HepG2 (cell line): ENCODE results near the gene AMTN. TPM values are rescaled to one million over a fixed set of nuclear protein-coding genes. Genes with fewer than 3 reads are reported as not detected.
A peak's percentile ranks its signal among the peaks of the same experiment; 100 is the strongest.

ENCODE experiments used
- BCL6 ChIP-seq: IDR thresholded peaks from 2 replicates; pipeline ENCODE4 v1.6.1; 2016; ENCODE audit warnings: missing genetic modification reagents, missing compliant biosample characterization
- CBX2 ChIP-seq, 2 experiments: fragments of 200-600 bp in 1 of 2; sonication (generic); formaldehyde crosslinking in 1 of 2; IDR thresholded peaks; 2 replicates each; pipeline versions ENCODE4 v1.7.0 to v1.8.1; 2018 to 2022; ENCODE audit warnings: low read depth in 2 of 2, low read length in 1 of 2, mild to moderate bottlenecking in 1 of 2, missing genetic modification reagents in 1 of 2
- ESRRA ChIP-seq: sonication (generic); formaldehyde crosslinking; IDR thresholded peaks from 2 replicates; pipeline ENCODE4 v1.5.1; 2020; ENCODE audit warnings: mild to moderate bottlenecking, low read depth, missing genetic modification reagents
- FOXA3 ChIP-seq: IDR thresholded peaks from 2 replicates; pipeline ENCODE4 v1.6.1; 2016; ENCODE audit warnings: missing genetic modification reagents, missing compliant biosample characterization
- GFI1 ChIP-seq: sonication (generic); formaldehyde crosslinking; IDR thresholded peaks from 2 replicates; pipeline ENCODE4 v1.5.0; 2020; ENCODE audit warnings: missing genetic modification reagents, mild to moderate bottlenecking, borderline replicate concordance
- KLF16 ChIP-seq, 2 experiments: sonication (generic) in 1 of 2; formaldehyde crosslinking in 1 of 2; IDR thresholded peaks; 2 replicates each; pipeline versions ENCODE4 v1.6.1 to v1.8.0; 2016 to 2023; ENCODE audit warnings: missing genetic modification reagents in 2 of 2, missing compliant biosample characterization in 1 of 2
- MED8 ChIP-seq: sonication (generic); formaldehyde crosslinking; IDR thresholded peaks from 2 replicates; pipeline ENCODE4 v1.8.1; 2023; ENCODE audit warnings: mild to moderate bottlenecking, missing genetic modification reagents; ENCODE audit not compliant: insufficient replicate concordance
- PITX1 ChIP-seq: sonication (generic); formaldehyde crosslinking; IDR thresholded peaks from 2 replicates; pipeline ENCODE4 v1.5.1; 2020; ENCODE audit warnings: mild to moderate bottlenecking, missing genetic modification reagents
- SOX13 ChIP-seq, 3 experiments: fragments of 450-650 bp in 1 of 3; sonication (generic) in 1 of 3; formaldehyde crosslinking in 1 of 3; IDR thresholded peaks in 2 of 3; conservative IDR thresholded peaks in 1 of 3; 2 replicates each; pipeline versions ENCODE4 v1.5.0 to v1.6.1; 2016 to 2020; ENCODE audit warnings: antibody characterized with exemption in 1 of 3, mild to moderate bottlenecking in 1 of 3, missing compliant biosample characterization in 1 of 3, missing genetic modification reagents in 1 of 3, moderate library complexity in 1 of 3
- XRCC5 ChIP-seq: fragments of 200-400 bp; formaldehyde crosslinking; optimal IDR thresholded peaks from 2 replicates; pipeline ENCODE3; 2017; ENCODE audit warnings: mild to moderate bottlenecking, low read length
- ZNF138 ChIP-seq: sonication (generic); formaldehyde crosslinking; IDR thresholded peaks from 2 replicates; pipeline ENCODE4 v1.5.0; 2020; ENCODE audit warnings: mild to moderate bottlenecking, low read depth, missing genetic modification reagents
- ZNF292 ChIP-seq: sonication (generic); formaldehyde crosslinking; IDR thresholded peaks from 2 replicates; pipeline ENCODE4 v1.8.1; 2022; ENCODE audit warnings: mild to moderate bottlenecking, low read depth, missing genetic modification reagents, borderline replicate concordance
- polyA plus RNA-seq, 8 experiments: library from polyadenylated mRNA; depleted of rRNA in 3 of 8; stranded (reverse) in 7 of 8; unstranded in 1 of 8; fragments of >200 nt; fragmentation: Illumina TruSeq in 4 of 8; extraction: Trizol in 4 of 8; gene quantifications; 2 replicates each; pipeline versions ENCODE4 v1.2.1 to v1.2.3, GENCODE V29; 2011 to 2016; ENCODE audit warnings: low read depth in 4 of 8, missing spikeins in 1 of 8, mixed read lengths in 1 of 8; ENCODE audit not compliant: insufficient read depth in 1 of 8
- total RNA-seq, 5 experiments: library from RNA; depleted of rRNA; stranded (reverse); fragments of >200 nt; fragmentation: Illumina TruSeq; extraction: Trizol; gene quantifications; 2 replicates each; pipeline ENCODE4 v1.2.3, GENCODE V29; 2016; ENCODE audit warnings: low read depth in 1 of 5
- TF ChIP-seq, protein P1 (sequence below), 2 experiments: sonication (generic) in 1 of 2; formaldehyde crosslinking in 1 of 2; IDR thresholded peaks; 2 replicates each; pipeline versions ENCODE4 v1.4.0 to v1.6.1; 2016 to 2020; ENCODE audit warnings: borderline replicate concordance in 1 of 2, low read depth in 1 of 2, mild to moderate bottlenecking in 1 of 2, missing genetic modification reagents in 1 of 2
- TF ChIP-seq, protein P2 (sequence below): sonication (generic); formaldehyde crosslinking; IDR thresholded peaks from 2 replicates; pipeline ENCODE4 v1.4.0; 2020; ENCODE audit warnings: missing genetic modification reagents
- TF ChIP-seq, protein P3 (sequence below): sonication (generic); formaldehyde crosslinking; IDR thresholded peaks from 2 replicates; pipeline ENCODE4 v1.4.0; 2020; ENCODE audit warnings: missing genetic modification reagents, borderline replicate concordance

The AMTN gene
- total and polyA plus RNA-seq, 2 of the 13 experiments (the other 11 are each of a cell fraction or from before 2014, with no cell fraction given): 0.15 TPM; not detected in 1

DNA sequence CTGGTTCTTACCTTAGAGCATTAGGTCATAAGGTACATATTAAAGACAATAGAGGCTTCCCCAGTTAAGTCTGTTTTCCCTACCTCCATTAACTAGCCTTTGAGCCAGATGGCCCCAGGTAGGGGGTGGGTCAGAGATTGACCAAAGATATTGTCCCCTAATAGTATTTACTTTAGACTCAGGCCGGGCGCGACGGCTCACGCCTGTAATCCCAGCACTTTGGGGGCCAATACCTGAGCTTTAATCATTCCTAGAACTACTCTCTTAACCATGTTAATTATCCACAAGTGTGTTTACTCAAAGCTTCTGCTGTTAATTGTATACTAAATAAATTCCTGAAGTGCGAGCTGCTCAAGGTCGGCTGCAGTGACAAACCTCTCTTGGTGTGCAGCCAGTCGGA, 45.7 kb downstream of the AMTN start (continued):
- TF ChIP-seq, protein P1, sequence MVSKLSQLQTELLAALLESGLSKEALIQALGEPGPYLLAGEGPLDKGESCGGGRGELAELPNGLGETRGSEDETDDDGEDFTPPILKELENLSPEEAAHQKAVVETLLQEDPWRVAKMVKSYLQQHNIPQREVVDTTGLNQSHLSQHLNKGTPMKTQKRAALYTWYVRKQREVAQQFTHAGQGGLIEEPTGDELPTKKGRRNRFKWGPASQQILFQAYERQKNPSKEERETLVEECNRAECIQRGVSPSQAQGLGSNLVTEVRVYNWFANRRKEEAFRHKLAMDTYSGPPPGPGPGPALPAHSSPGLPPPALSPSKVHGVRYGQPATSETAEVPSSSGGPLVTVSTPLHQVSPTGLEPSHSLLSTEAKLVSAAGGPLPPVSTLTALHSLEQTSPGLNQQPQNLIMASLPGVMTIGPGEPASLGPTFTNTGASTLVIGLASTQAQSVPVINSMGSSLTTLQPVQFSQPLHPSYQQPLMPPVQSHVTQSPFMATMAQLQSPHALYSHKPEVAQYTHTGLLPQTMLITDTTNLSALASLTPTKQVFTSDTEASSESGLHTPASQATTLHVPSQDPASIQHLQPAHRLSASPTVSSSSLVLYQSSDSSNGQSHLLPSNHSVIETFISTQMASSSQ (IDR thresholded peaks at IDR 0.05; ENCODE audit: low read depth): no peak
- TF ChIP-seq, protein P1 (CRISPR knock-in tag; IDR thresholded peaks at IDR 0.05; ENCODE audit: borderline replicate concordance): 0 out of 2 replicates have a peak, but pooled peaks have one; percentile 24
- TF ChIP-seq MED8 (CRISPR knock-in tag) (no peak), ZNF292 (CRISPR knock-in tag) (no peak), KLF16 (CRISPR knock-in tag; IDR thresholded peaks at IDR 0.05) (no peak), CBX2 (IDR thresholded peaks at IDR 0.05; ENCODE audit: low read depth, low read length) (no peak), CBX2 (CRISPR knock-in tag; IDR thresholded peaks at IDR 0.05; ENCODE audit: low read depth) (no peak), FOXA3 (CRISPR knock-in tag) (peak; percentile 36; the same call in 1 of the 2 replicates), XRCC5 (no peak), ZNF138 (CRISPR knock-in tag) (no peak), GFI1 (CRISPR knock-in tag) (0 out of 2 replicates have a peak, but pooled peaks have one; percentile 31), PITX1 (CRISPR knock-in tag) (peak; percentile 60), BCL6 (CRISPR knock-in tag) (peak; percentile 97), SOX13 (IDR thresholded peaks at IDR 0.05) (0 out of 2 replicates have a peak, but pooled peaks have one; percentile 15), SOX13 (CRISPR knock-in tag; conservative IDR thresholded peaks at IDR 0.05 in 1 of 2, IDR thresholded peaks at IDR 0.05 in 1 of 2) (peak in 1 of 2 experiments; percentile 86; a peak in 2 of 4 replicates), ESRRA (CRISPR knock-in tag) (no peak)
- TF ChIP-seq, protein P2, sequence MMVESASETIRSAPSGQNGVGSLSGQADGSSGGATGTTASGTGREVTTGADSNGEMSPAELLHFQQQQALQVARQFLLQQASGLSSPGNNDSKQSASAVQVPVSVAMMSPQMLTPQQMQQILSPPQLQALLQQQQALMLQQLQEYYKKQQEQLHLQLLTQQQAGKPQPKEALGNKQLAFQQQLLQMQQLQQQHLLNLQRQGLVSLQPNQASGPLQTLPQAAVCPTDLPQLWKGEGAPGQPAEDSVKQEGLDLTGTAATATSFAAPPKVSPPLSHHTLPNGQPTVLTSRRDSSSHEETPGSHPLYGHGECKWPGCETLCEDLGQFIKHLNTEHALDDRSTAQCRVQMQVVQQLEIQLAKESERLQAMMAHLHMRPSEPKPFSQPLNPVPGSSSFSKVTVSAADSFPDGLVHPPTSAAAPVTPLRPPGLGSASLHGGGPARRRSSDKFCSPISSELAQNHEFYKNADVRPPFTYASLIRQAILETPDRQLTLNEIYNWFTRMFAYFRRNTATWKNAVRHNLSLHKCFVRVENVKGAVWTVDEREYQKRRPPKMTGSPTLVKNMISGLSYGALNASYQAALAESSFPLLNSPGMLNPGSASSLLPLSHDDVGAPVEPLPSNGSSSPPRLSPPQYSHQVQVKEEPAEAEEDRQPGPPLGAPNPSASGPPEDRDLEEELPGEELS: peak; percentile 61
- TF ChIP-seq, protein P3, sequence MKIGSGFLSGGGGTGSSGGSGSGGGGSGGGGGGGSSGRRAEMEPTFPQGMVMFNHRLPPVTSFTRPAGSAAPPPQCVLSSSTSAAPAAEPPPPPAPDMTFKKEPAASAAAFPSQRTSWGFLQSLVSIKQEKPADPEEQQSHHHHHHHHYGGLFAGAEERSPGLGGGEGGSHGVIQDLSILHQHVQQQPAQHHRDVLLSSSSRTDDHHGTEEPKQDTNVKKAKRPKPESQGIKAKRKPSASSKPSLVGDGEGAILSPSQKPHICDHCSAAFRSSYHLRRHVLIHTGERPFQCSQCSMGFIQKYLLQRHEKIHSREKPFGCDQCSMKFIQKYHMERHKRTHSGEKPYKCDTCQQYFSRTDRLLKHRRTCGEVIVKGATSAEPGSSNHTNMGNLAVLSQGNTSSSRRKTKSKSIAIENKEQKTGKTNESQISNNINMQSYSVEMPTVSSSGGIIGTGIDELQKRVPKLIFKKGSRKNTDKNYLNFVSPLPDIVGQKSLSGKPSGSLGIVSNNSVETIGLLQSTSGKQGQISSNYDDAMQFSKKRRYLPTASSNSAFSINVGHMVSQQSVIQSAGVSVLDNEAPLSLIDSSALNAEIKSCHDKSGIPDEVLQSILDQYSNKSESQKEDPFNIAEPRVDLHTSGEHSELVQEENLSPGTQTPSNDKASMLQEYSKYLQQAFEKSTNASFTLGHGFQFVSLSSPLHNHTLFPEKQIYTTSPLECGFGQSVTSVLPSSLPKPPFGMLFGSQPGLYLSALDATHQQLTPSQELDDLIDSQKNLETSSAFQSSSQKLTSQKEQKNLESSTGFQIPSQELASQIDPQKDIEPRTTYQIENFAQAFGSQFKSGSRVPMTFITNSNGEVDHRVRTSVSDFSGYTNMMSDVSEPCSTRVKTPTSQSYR (CRISPR knock-in tag): no peak; the same call in 1 of the 2 replicates
- TF ChIP-seq, all 625 proteins: peak for 29
